NCI-H524 (cell line): Measurements from ENCODE around the gene FLCN.
"Not testable (repeated sequence)": the region's sequence is repeated elsewhere in the genome, so short reads cannot be mapped to it uniquely, and the experiment has no call there.

Experiments used
- DNase-seq, 2 experiments: peaks; one replicate each; lab custom pipeline; 2025; lab: John Stamatoyannopoulos, UW

Gene FLCN

GRCh38 chr17:17186051-17186450 is 50.9 kb downstream of the FLCN start:
- DNase-seq, result no peak

- not testable (repeated sequence) for DNase-seq
These were observed 51.8 kb downstream of the FLCN start for GRCh38 chr17:17184985-17185757.

GRCh38 chr17:17183744-17184143 is 53.2 kb downstream of the FLCN start:
- no peak for DNase-seq

GRCh38 chr17:17182598-17183136 is 54.3 kb downstream of the FLCN start:
- DNase-seq, result no peak

GRCh38 chr17:17181666-17182597 is 55.0 kb downstream of the FLCN start:
- no peak for DNase-seq

GRCh38 chr17:17180741-17181525 is 56.0 kb downstream of the FLCN start:
- DNase-seq, result no peak

- no peak for DNase-seq
These were observed 56.8 kb downstream of the FLCN start for GRCh38 chr17:17180141-17180603.

GRCh38 chr17:17179371-17179827 is 57.6 kb downstream of the FLCN start:
- DNase-seq, result no peak

GRCh38 chr17:17177176-17177575 is 59.8 kb downstream of the FLCN start:
- no peak for DNase-seq

- DNase-seq, result no peak
These were observed 60.6 kb downstream of the FLCN start for GRCh38 chr17:17176341-17176740.

GRCh38 chr17:17175917-17176316 is 61.1 kb downstream of the FLCN start:
- no peak for DNase-seq

- no peak for DNase-seq
These were observed 61.6 kb downstream of the FLCN start for GRCh38 chr17:17175340-17175739.

GRCh38 chr17:17173921-17174320 is 63.0 kb downstream of the FLCN start:
- DNase-seq, result no peak

- no peak for DNase-seq
These were observed 64.0 kb downstream of the FLCN start for GRCh38 chr17:17172990-17173389.

- no peak for DNase-seq
These were observed 64.7 kb downstream of the FLCN start for GRCh38 chr17:17172001-17172939.

- no peak for DNase-seq
These were observed 65.8 kb downstream of the FLCN start for GRCh38 chr17:17171186-17171585.

- DNase-seq, result no peak
These were observed 66.5 kb downstream of the FLCN start for GRCh38 chr17:17170346-17170985.

GRCh38 chr17:17169396-17169795 is 67.6 kb downstream of the FLCN start:
- DNase-seq, result no peak

GRCh38 chr17:17168401-17168800 is 68.6 kb downstream of the FLCN start:
- DNase-seq, result no peak

- DNase-seq, result no peak
These were observed 69.0 kb downstream of the FLCN start for GRCh38 chr17:17167986-17168385.
